GM23248 (cell line): ENCODE measurements around the gene SNTB2. TPM values are rescaled to one million over a fixed set of nuclear protein-coding genes. Genes with fewer than 3 reads are reported as not detected.

Experiments
- DNase-seq: peaks from one replicate; pipeline ENCODE4 v3.0.0-alpha.2; 2015
- H2AFZ ChIP-seq: fragments of 200-600 bp; sonication (generic); 2 replicates; pipeline ENCODE4 v1.6.1; 2016; ENCODE audit warnings: antibody characterized with exemption
- H3F3A ChIP-seq: fragments of 200-600 bp; sonication (generic); 2 replicates; pipeline ENCODE4 v1.6.1; 2016; ENCODE audit warnings: mild to moderate bottlenecking, antibody characterized with exemption, mixed run types; ENCODE audit not compliant: insufficient read depth
- H3K27ac ChIP-seq: fragments of 200-600 bp; sonication (generic); 2 replicates; pipeline ENCODE4 v1.5.1; 2016; ENCODE audit warnings: mild to moderate bottlenecking
- H3K27me3 ChIP-seq: fragments of 200-600 bp; sonication (generic); replicated peaks from 2 replicates; pipeline ENCODE4 v1.6.1; 2016; ENCODE audit warnings: mild to moderate bottlenecking; ENCODE audit not compliant: insufficient read depth
- H3K36me3 ChIP-seq: fragments of 200-600 bp; sonication (generic); 2 replicates; pipeline ENCODE4 v1.6.1; 2016; ENCODE audit warnings: low read depth, mild to moderate bottlenecking
- H3K4me1 ChIP-seq: fragments of 200-600 bp; sonication (generic); 2 replicates; pipeline ENCODE4 v1.6.1; 2016; ENCODE audit warnings: mild to moderate bottlenecking; ENCODE audit not compliant: insufficient read depth
- H3K4me2 ChIP-seq: fragments of 200-600 bp; sonication (generic); one replicate; pipeline ENCODE4 v1.6.1; 2016; ENCODE audit warnings: mild to moderate bottlenecking; ENCODE audit not compliant: unreplicated experiment
- H3K4me3 ChIP-seq: fragments of 200-600 bp; sonication (generic); 2 replicates; pipeline ENCODE4 v1.5.1; 2016; ENCODE audit warnings: mild to moderate bottlenecking
- H3K79me2 ChIP-seq: fragments of 200-600 bp; sonication (generic); 2 replicates; pipeline ENCODE4 v1.6.1; 2016; ENCODE audit warnings: mild to moderate bottlenecking; ENCODE audit not compliant: insufficient read depth
- H3K9ac ChIP-seq: fragments of 200-600 bp; sonication (generic); 2 replicates; pipeline ENCODE4 v1.6.1; 2016; ENCODE audit warnings: mild to moderate bottlenecking
- H3K9me2 ChIP-seq: fragments of 200-600 bp; sonication (generic); 2 replicates; pipeline ENCODE4 v1.6.1; 2016; ENCODE audit warnings: mixed run types, mild to moderate bottlenecking, moderate library complexity; ENCODE audit not compliant: insufficient read depth
- H3K9me3 ChIP-seq: fragments of 200-600 bp; sonication (generic); one replicate; pipeline ENCODE4 v1.6.1; 2017; ENCODE audit warnings: low read depth
- H4K20me1 ChIP-seq: fragments of 200-600 bp; sonication (generic); 2 replicates; pipeline ENCODE4 v1.6.0; 2016; ENCODE audit not compliant: insufficient read depth
- EZH2 ChIP-seq: fragments of 200-600 bp; sonication (generic); IDR thresholded peaks from 2 replicates; pipeline ENCODE4 v1.6.1; 2018; ENCODE audit warnings: antibody characterized with exemption, mild to moderate bottlenecking; ENCODE audit not compliant: insufficient read depth, poor library complexity, severe bottlenecking
- EZH2phosphoT487 ChIP-seq: fragments of 200-600 bp; sonication (generic); IDR thresholded peaks from 2 replicates; pipeline ENCODE4 v1.6.1; 2018; ENCODE audit warnings: antibody characterized with exemption, moderate library complexity, mild to moderate bottlenecking, low read depth; ENCODE audit not compliant: insufficient read depth
- WGBS, 2 experiments: methylation state at CpG; one replicate each; pipeline ENCODE4 v1.1.6; 2015 to 2017; ENCODE audit warnings: low lambda C conversion rate in 2 of 2, low coverage in 1 of 2; ENCODE audit errors: missing lambda C conversion rate in 2 of 2; 5-methylcytosine and 5-hydroxymethylcytosine counted together
- in situ Hi-C: fragments of 300-500 bp; cut with MboI; formaldehyde crosslinking; loops from 2 replicates; pipeline ENCODE4 v1.15.0; 2020
- polyA plus RNA-seq: library from polyadenylated mRNA; unstranded; fragments of >200 nt; fragmentation: Nextera tagmentation; extraction: Ambion mirVana; gene quantifications from 2 replicates; pipeline ENCODE4 v1.2.1, GENCODE V29; 2016
- total RNA-seq: library from RNA; depleted of rRNA; stranded (reverse); fragments of >200 nt; shearing (Covaris generic); gene quantifications from 2 replicates; pipeline ENCODE4 v1.2.3, GENCODE V29; 2014

SNTB2 gene
- total and polyA plus RNA-seq, 2 experiments from 2014 or later: 6.0 to 30.4 TPM

DNA sequence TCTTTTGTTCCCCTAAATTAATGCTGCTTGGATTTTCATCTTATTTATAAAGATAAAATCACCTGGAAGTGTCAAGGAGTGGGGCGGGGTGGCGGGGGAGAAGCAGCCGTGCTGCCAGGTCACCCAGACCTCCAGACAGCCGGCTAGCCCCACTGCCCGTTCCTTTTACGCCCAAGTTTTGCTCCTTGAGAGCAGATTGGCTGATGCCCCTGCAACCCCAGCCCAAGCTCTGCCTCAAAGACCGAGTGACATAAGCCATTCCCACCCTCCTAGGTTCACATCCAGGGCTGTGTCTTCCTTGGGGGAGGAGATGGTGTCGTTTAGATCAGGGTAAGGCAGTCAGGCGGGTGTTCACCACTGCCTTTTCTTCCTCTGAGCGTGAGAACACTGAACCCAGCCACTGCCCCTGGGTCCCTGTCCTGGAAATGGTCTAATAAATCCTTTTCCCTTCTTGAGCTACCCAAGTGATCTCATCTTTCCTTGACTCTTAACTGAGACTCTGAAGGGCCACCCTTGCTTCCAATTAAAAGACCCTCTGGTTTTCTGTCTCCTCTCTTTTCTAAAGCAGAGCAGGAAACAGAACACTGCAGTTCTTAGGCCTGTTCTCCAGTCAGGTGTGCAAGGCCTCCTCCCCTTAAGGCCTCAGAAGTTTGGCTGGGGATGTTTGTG is 137.8 kb downstream of the SNTB2 start:
- peaks cover 33% of the 10 kb centered on the region for H3K36me3 ChIP-seq
- TF ChIP-seq EZH2: no peak
- TF ChIP-seq EZH2phosphoT487: no peak

DNA sequence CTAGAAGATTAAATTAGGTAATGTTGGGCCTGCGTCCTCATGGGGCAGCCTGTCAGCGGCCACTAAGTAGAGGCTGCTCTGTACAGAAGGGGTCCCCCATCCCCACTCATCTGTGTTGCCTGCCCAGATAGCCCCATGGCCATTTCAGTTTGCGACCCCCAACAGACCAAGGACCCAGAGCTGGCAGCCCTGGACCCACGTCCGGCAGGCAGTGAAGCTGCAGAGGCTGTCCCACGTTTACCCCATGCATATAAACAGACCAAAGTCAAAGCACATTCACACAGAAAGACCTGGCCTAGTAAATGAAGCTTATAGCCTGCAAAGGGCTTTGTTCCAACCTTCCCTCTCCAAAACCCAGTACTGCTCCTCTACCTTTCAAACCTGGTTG is 138.8 kb downstream of the SNTB2 start:
- H3K9ac ChIP-seq: no peak overlapping the region
- no peak overlapping the region for H3K4me3 ChIP-seq
- H4K20me1 ChIP-seq: no peaks in the 10 kb centered on the region; the same call in 1 of the 2 replicates
- H3F3A ChIP-seq: peaks cover 31% of the 10 kb centered on the region
- no peaks in the 10 kb centered on the region for H3K27me3 ChIP-seq
- WGBS, 2 experiments: 91 to 92% methylated on average over 6 of the region's 6 CpGs
- TF ChIP-seq EZH2phosphoT487 (no peak), EZH2 (no peak)
- no peak for DNase-seq
- H2AFZ ChIP-seq: no peak overlapping the region
- peaks cover 33% of the 10 kb centered on the region for H3K36me3 ChIP-seq
- H3K79me2 ChIP-seq: peaks cover 89% of the 10 kb centered on the region
- H3K27ac ChIP-seq: no peak overlapping the region
- no peaks in the 10 kb centered on the region for H3K9me3 ChIP-seq
- H3K4me2 ChIP-seq: peak overlapping the region; percentile 15
- peaks cover 25% of the 10 kb centered on the region for H3K4me1 ChIP-seq
- no peaks in the 10 kb centered on the region for H3K9me2 ChIP-seq
- in situ Hi-C loops: no loop called here

More for the DNA sequence above, 137.8 kb downstream of the SNTB2 start:
- Histone ChIP-seq H3K4me2 (no peak overlapping the region), H3K9me3 (no peaks in the 10 kb centered on the region), H3K27me3 (no peaks in the 10 kb centered on the region), H3K4me1 (peaks cover 25% of the 10 kb centered on the region), H3K9ac (no peak overlapping the region), H2AFZ (no peak overlapping the region), H3K79me2 (peaks cover 96% of the 10 kb centered on the region), H3K9me2 (no peaks in the 10 kb centered on the region), H3F3A (peaks cover 31% of the 10 kb centered on the region), H3K4me3 (no peak overlapping the region), H3K27ac (no peak overlapping the region), H4K20me1 (no peaks in the 10 kb centered on the region; the same call in 1 of the 2 replicates)
- in situ Hi-C loops: no loop called here
- WGBS, 2 experiments: 83 to 84% methylated on average over 9 to 10 of the region's 10 CpGs
- DNase-seq: no peak

DNA sequence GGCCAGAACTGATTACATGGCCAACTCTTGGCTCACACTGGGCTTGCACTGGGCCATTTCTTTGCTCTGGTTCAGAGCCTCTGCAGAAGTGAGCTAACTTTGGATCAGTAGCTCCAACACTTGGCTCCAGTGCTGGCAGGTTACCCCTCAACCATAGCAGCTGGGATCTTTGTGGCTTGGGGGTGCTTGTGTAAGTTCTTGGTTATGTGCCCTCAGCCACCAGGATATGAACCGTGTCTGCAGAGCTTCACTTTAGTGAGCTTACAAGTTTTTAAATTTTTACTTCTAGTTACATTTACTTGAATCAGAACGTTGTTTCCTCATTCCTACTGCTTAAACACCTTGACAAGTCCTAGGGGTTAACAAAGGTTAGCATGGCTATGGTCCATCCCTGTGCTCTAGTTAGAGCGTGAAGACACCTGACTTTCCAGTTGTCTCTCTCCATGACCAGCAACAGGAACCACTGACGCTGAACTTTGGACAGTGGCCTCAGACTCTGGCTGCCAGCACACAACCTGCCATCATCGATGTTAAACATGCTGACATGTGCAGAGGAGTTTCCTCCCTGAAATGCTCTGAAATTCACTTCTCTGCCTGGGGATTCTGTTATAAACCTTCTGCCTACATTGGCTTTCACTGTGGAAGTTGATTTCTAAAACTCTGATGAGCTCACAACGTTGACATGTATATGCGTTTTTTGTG is 139.4 kb downstream of the SNTB2 start:
- Histone ChIP-seq H3K9me3 (no peaks in the 10 kb centered on the region), H3K79me2 (peaks cover 84% of the 10 kb centered on the region), H3K27ac (no peak overlapping the region), H3K9me2 (no peaks in the 10 kb centered on the region), H2AFZ (no peak overlapping the region), H3K4me3 (peak overlapping the region; percentile 36; the same call in 1 of the 2 replicates), H3K36me3 (peaks cover 29% of the 10 kb centered on the region), H3F3A (peaks cover 31% of the 10 kb centered on the region), H3K27me3 (no peaks in the 10 kb centered on the region), H3K4me1 (peaks cover 28% of the 10 kb centered on the region), H4K20me1 (no peaks in the 10 kb centered on the region; the same call in 1 of the 2 replicates), H3K4me2 (peak overlapping the region; percentile 15), H3K9ac (peak overlapping the region; percentile 5; the same call in 1 of the 2 replicates)
- no peak for DNase-seq
- in situ Hi-C loops: no loop called here
- TF ChIP-seq EZH2phosphoT487: no peak
- TF ChIP-seq EZH2: no peak
- 64 to 66% methylated on average over 7 of the region's 7 CpGs for WGBS, 2 experiments

DNA sequence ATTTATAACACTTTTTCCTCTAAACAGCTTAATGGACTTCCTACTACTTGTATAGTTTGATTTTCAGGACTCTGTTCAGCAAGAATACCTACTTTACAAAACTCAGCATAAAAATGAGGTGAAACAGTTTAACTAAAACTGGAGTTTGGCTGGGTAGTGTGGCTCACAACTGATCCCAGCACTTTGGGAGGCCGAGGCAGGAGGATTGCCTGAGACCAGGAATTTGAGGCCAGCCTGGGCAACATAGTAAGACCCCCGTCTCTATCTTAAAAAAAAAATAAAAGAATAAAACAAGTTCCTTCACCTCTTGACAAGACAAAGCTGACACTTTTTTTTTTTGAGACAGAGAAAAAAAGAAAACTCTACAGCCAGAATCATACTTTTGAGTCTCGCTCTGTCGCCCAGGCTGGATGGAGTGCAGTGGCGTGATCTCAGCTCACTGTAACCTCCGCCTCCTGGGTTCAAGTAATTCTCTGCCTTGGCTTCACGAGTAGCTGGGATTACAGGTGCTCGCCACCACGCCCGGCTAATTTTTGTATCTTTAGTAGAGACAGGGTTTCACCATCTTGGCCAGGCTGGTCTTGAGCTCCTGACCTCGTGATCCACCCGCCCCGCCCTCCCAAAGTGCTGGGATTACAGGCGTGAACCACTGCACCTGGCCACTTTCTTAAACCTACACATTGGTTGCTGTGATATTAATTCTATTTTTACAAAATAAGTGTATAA is 140.8 kb downstream of the SNTB2 start:
- no peaks in the 10 kb centered on the region for H3K27me3 ChIP-seq
- H3K4me2 ChIP-seq: peak overlapping the region; percentile 81
- H3K36me3 ChIP-seq: peaks cover 23% of the 10 kb centered on the region
- WGBS, 2 experiments: 89 to 90% methylated on average over 13 to 14 of the region's 14 CpGs
- H3K9me3 ChIP-seq: no peaks in the 10 kb centered on the region
- in situ Hi-C loops: no loop called here
- H3K27ac ChIP-seq: 0 out of 2 replicates have a peak overlapping the region, but pooled peaks have one; percentile 0
- no peak for TF ChIP-seq EZH2phosphoT487
- TF ChIP-seq EZH2: no peak
- H2AFZ ChIP-seq: no peak overlapping the region
- peaks cover 33% of the 10 kb centered on the region for H3F3A ChIP-seq
- DNase-seq: no peak
- H4K20me1 ChIP-seq: no peaks in the 10 kb centered on the region; the same call in 1 of the 2 replicates
- H3K4me1 ChIP-seq: peaks cover 28% of the 10 kb centered on the region
- no peak overlapping the region for H3K9ac ChIP-seq
- peak overlapping the region; percentile 77; the same call in 1 of the 2 replicates for H3K4me3 ChIP-seq
- H3K9me2 ChIP-seq: no peaks in the 10 kb centered on the region
- H3K79me2 ChIP-seq: peaks cover 84% of the 10 kb centered on the region
